ENCODE measurements around the gene MYBL2.

Gene MYBL2

GRCh38 chr20:43680981-43681380, 14.1 kb downstream of the MYBL2 start:
- no peak for DNase-seq
- intact Hi-C loops (cut with DNase I): no loop called here

GRCh38 chr20:43681468-43681942, 14.6 kb downstream of the MYBL2 start:
- intact Hi-C loops (cut with DNase I): no loop called here
- peak in 2 of 42 donors; percentile 1 to 16 for DNase-seq

GRCh38 chr20:43681991-43682410, 15.1 kb downstream of the MYBL2 start:
- intact Hi-C loops (cut with DNase I): no loop called here
- DNase-seq: peak in 1 of 42 donors; percentile 32

- DNase-seq: no peak
- intact Hi-C loops (cut with DNase I): no loop called here
Observed at GRCh38 chr20:43682446-43682845, 15.5 kb downstream of the MYBL2 start.

- no peak for DNase-seq
- intact Hi-C loops (cut with DNase I): no loop called here
Observed at GRCh38 chr20:43686820-43687219, 19.9 kb downstream of the MYBL2 start.

- DNase-seq: no peak
Observed at GRCh38 chr20:43689165-43689564, 22.3 kb downstream of the MYBL2 start.

GRCh38 chr20:43690943-43691598, 24.2 kb downstream of the MYBL2 start:
- intact Hi-C loops (cut with DNase I): no loop called here
- no peak for DNase-seq

More at GRCh38 chr20:43689165-43689564, 22.3 kb downstream of the MYBL2 start:
- intact Hi-C loops (cut with DNase I): no loop called here

GRCh38 chr20:43691928-43692524, 25.1 kb downstream of the MYBL2 start:
- intact Hi-C loops (cut with DNase I): no loop called here
- DNase-seq: peak in 35 of 42 donors; percentile 9 to 78 (median 39)

GRCh38 chr20:43694763-43695162, 27.8 kb downstream of the MYBL2 start:
- DNase-seq: no peak
- intact Hi-C loops (cut with DNase I): no loop called here

- intact Hi-C loops (cut with DNase I): no loop called here
- no peak for DNase-seq
Observed at GRCh38 chr20:43695571-43695970, 28.7 kb downstream of the MYBL2 start.

GRCh38 chr20:43699941-43700565, 33.1 kb downstream of the MYBL2 start:
- DNase-seq: no peak
- intact Hi-C loops (cut with DNase I): no loop called here

- intact Hi-C loops (cut with DNase I): no loop called here
- no peak for DNase-seq
Observed at GRCh38 chr20:43700627-43701026, 33.7 kb downstream of the MYBL2 start.

GRCh38 chr20:43702502-43702901, 35.6 kb downstream of the MYBL2 start:
- intact Hi-C loops (cut with DNase I): no loop called here
- no peak for DNase-seq

- intact Hi-C loops (cut with DNase I): no loop called here
- DNase-seq: no peak
Observed at GRCh38 chr20:43710370-43711044, 43.6 kb downstream of the MYBL2 start.

GRCh38 chr20:43711098-43711654, 44.3 kb downstream of the MYBL2 start:
- DNase-seq: no peak
- intact Hi-C loops (cut with DNase I): no loop called here

GRCh38 chr20:43715044-43715443, 48.1 kb downstream of the MYBL2 start:
- intact Hi-C loops (cut with DNase I): no loop called here
- no peak for DNase-seq

- DNase-seq: no peak
- intact Hi-C loops (cut with DNase I): no loop called here
Observed at GRCh38 chr20:43715511-43715910, 48.6 kb downstream of the MYBL2 start.

GRCh38 chr20:43716123-43716522, 49.2 kb downstream of the MYBL2 start:
- intact Hi-C loops (cut with DNase I): no loop called here
- DNase-seq: no peak

GRCh38 chr20:43716757-43717615, 50.1 kb downstream of the MYBL2 start:
- intact Hi-C loops (cut with DNase I): no loop called here
- no peak for DNase-seq

All from head of caudate nucleus (tissue), 42 donors.